Trophoblast cell (in vitro differentiated cells and primary cell): Measurements from ENCODE around the gene CASP5.

Experiments
- DNase-seq, 2 donors: peaks; one replicate each; pipeline ENCODE4 v3.0.0-alpha.2; 2016
- H2AFZ ChIP-seq: 2 replicates; pipeline ENCODE4 v1.6.1; 2013; ENCODE audit warnings: low read length, moderate library complexity, mild to moderate bottlenecking; ENCODE audit not compliant: insufficient read depth, poor library complexity
- H2AK5ac ChIP-seq: 2 replicates; pipeline ENCODE4 v1.6.1; 2013; ENCODE audit warnings: mild to moderate bottlenecking, low read length
- H2BK120ac ChIP-seq: 2 replicates; pipeline ENCODE4 v1.6.1; 2013; ENCODE audit warnings: low read length, mild to moderate bottlenecking, moderate library complexity; ENCODE audit not compliant: insufficient read depth, poor library complexity
- H2BK12ac ChIP-seq: 2 replicates; pipeline ENCODE4 v1.6.1; 2013; ENCODE audit warnings: mild to moderate bottlenecking, low read length, moderate library complexity
- H2BK5ac ChIP-seq: 2 replicates; pipeline ENCODE4 v1.6.1; 2013; ENCODE audit warnings: low read length, low read depth, moderate library complexity, mild to moderate bottlenecking; ENCODE audit not compliant: poor library complexity
- H3K14ac ChIP-seq: 2 replicates; pipeline ENCODE4 v1.6.1; 2013; ENCODE audit warnings: mild to moderate bottlenecking, low read length
- H3K18ac ChIP-seq: 2 replicates; pipeline ENCODE4 v1.6.1; 2013; ENCODE audit warnings: mild to moderate bottlenecking, low read length
- H3K23ac ChIP-seq: 2 replicates; pipeline ENCODE4 v1.6.1; 2013; ENCODE audit warnings: low read length
- H3K27ac ChIP-seq: 2 replicates; pipeline ENCODE4 v1.5.1; 2013; ENCODE audit warnings: low read depth, mild to moderate bottlenecking, inconsistent platforms, low read length, moderate library complexity
- H3K27me3 ChIP-seq: 2 replicates; pipeline ENCODE4 v1.6.1; 2013; ENCODE audit warnings: inconsistent platforms, mild to moderate bottlenecking, low read length, moderate library complexity; ENCODE audit not compliant: insufficient read depth
- H3K36me3 ChIP-seq, 2 experiments: 1 replicate in 1 of 2; 2 replicates in 1 of 2; pipeline ENCODE4 v1.6.1; 2013; ENCODE audit warnings: low read length in 2 of 2, mild to moderate bottlenecking in 2 of 2, moderate library complexity in 1 of 2; ENCODE audit not compliant: insufficient read depth in 2 of 2, control insufficient read depth in 1 of 2
- H3K4ac ChIP-seq: 2 replicates; pipeline ENCODE4 v1.6.1; 2013; ENCODE audit warnings: low read depth, mild to moderate bottlenecking, low read length, moderate library complexity
- H3K4me1 ChIP-seq, 2 experiments: 1 replicate in 1 of 2; 2 replicates in 1 of 2; pipeline ENCODE4 v1.6.1; 2013; ENCODE audit warnings: low read length in 2 of 2, mild to moderate bottlenecking in 2 of 2, moderate library complexity in 1 of 2; ENCODE audit not compliant: insufficient read depth in 2 of 2, control insufficient read depth in 1 of 2
- H3K4me2 ChIP-seq: 2 replicates; pipeline ENCODE4 v1.6.1; 2013; ENCODE audit warnings: inconsistent platforms, mild to moderate bottlenecking, low read length, moderate library complexity
- H3K4me3 ChIP-seq: 2 replicates; pipeline ENCODE4 v1.5.1; 2013; ENCODE audit warnings: mild to moderate bottlenecking, low read depth, low read length, inconsistent platforms
- H3K79me1 ChIP-seq: one replicate; pipeline ENCODE4 v1.6.1; 2013; ENCODE audit warnings: low read length
- H3K79me2 ChIP-seq: 2 replicates; pipeline ENCODE4 v1.6.1; 2013; ENCODE audit warnings: low read length, mild to moderate bottlenecking; ENCODE audit not compliant: control insufficient read depth, insufficient read depth, poor library complexity
- H3K9ac ChIP-seq: 2 replicates; pipeline ENCODE4 v1.6.1; 2013; ENCODE audit warnings: mild to moderate bottlenecking, low read length
- H3K9me3 ChIP-seq: 2 replicates; pipeline ENCODE4 v1.6.1; 2013; ENCODE audit warnings: low read depth, mild to moderate bottlenecking, control low read depth, inconsistent platforms, low read length; ENCODE audit not compliant: insufficient read depth
- H4K12ac ChIP-seq: 2 replicates; pipeline ENCODE4 v1.6.1; 2013; ENCODE audit warnings: low read depth, mild to moderate bottlenecking, low read length, moderate library complexity
- H4K8ac ChIP-seq: 2 replicates; pipeline ENCODE4 v1.6.1; 2013; ENCODE audit warnings: low read depth, mild to moderate bottlenecking, low read length, moderate library complexity
- H4K91ac ChIP-seq: one replicate; pipeline ENCODE4 v1.6.1; 2013; ENCODE audit warnings: low read depth, mild to moderate bottlenecking, low read length, moderate library complexity
- WGBS: extraction: QIAGEN DNeasy Blood & Tissue Kit; methylation state at CpG from one replicate; pipeline ENCODE4 v1.1.7; 2013; ENCODE audit warnings: missing lambda C conversion rate; ENCODE audit not compliant: insufficient read length, insufficient coverage; ENCODE audit errors: extremely low coverage; 5-methylcytosine and 5-hydroxymethylcytosine counted together

The CASP5 gene

DNA sequence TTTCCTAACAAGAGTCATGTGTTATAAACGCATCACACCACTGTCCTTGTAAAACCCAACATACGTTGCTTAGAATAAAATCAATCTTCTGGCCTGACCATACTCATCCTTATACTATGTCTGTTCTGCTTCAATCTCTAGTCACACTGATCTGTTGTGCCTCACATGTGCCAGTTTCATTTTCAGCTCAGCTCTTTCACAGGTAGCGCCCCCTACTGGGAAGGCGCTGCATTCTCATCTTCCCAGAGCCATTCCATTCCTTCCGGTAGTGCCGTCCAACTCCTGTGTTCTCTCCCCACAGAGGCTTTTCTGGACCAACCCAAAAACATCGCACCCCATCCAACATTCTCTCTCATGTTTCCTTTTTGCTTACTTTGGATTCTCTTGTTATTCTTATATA, 22.2 kb downstream of the CASP5 start:
- Histone ChIP-seq H2AFZ (no peak overlapping the region), H3K36me3 (no peaks in the 10 kb centered on the region), H2BK12ac (no peak overlapping the region), H4K8ac (no peak overlapping the region), H3K4me1 (no peaks in the 10 kb centered on the region), H3K18ac (no peak overlapping the region), H3K9ac (no peak overlapping the region), H3K23ac (no peak overlapping the region), H4K12ac (no peak overlapping the region), H3K27me3 (no peaks in the 10 kb centered on the region), H3K9me3 (no peaks in the 10 kb centered on the region), H3K79me1 (no peaks in the 10 kb centered on the region), H2BK5ac (no peak overlapping the region), H3K4ac (no peak overlapping the region), H4K91ac (no peak overlapping the region), H3K4me3 (no peak overlapping the region), H3K4me2 (no peak overlapping the region), H2BK120ac (no peak overlapping the region), H2AK5ac (no peak overlapping the region), H3K27ac (no peak overlapping the region), H3K14ac (no peak overlapping the region), H3K79me2 (no peaks in the 10 kb centered on the region)
- WGBS: no CpG with 5 or more reads among the region's 7 CpGs
- peak; percentile 17 to 49 for DNase-seq

DNA sequence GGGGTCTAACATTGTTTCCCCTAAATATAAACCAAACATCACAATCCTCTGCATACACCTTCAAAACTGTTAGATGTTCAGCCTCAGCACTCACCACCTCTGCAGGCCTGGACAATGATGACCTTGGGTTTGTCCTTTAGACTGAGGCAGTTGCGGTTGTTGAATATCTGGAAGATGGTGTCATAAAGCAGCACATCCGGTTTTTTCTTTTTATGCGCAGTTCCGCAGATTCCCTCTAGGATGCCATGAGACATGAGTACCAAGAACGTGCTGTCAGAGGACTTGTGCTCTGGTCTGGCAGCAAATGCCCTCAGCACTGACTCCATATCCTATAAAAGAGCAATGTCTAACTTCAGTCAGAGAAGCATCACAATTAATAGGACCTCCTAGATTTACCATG, 22.8 kb downstream of the CASP5 start:
- H3K14ac ChIP-seq: no peak overlapping the region
- no peak overlapping the region for H2AK5ac ChIP-seq
- no peak overlapping the region for H3K4ac ChIP-seq
- no peaks in the 10 kb centered on the region for H3K27me3 ChIP-seq
- no peak overlapping the region for H3K27ac ChIP-seq
- no peaks in the 10 kb centered on the region for H3K79me2 ChIP-seq
- no peaks in the 10 kb centered on the region for H3K9me3 ChIP-seq
- no peaks in the 10 kb centered on the region for H3K79me1 ChIP-seq
- H2BK120ac ChIP-seq: no peak overlapping the region
- H3K36me3 ChIP-seq: no peaks in the 10 kb centered on the region
- WGBS: no CpG with 5 or more reads among the region's 5 CpGs
- no peak overlapping the region for H2BK5ac ChIP-seq
- no peaks in the 10 kb centered on the region for H3K4me1 ChIP-seq
- no peak overlapping the region for H2BK12ac ChIP-seq
- H3K18ac ChIP-seq: no peak overlapping the region
- no peak overlapping the region for H4K8ac ChIP-seq
- H3K4me3 ChIP-seq: no peak overlapping the region
- no peak overlapping the region for H3K9ac ChIP-seq
- H3K4me2 ChIP-seq: no peak overlapping the region
- DNase-seq: peak; percentile 49 to 71
- H4K91ac ChIP-seq: no peak overlapping the region
- H4K12ac ChIP-seq: no peak overlapping the region
- no peak overlapping the region for H3K23ac ChIP-seq
- H2AFZ ChIP-seq: no peak overlapping the region

DNA sequence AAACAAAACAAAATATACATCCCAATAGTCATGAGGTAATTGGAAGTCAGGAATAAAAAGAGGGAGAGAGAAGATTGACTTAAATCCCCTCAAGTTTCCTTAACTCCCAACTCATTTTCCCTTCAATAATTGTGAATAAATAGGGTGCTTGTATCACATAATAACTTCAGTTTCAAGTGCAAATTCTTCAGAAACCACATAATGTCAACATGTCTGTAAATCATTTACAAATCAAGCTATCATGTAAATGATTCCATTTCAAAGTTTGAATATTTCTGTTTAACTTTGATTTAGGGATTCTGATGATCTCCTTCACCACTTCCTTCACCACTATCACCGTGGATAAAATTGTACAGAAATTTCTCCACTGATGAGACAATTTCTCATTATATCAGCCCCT, 23.2 kb downstream of the CASP5 start:
- no peaks in the 10 kb centered on the region for H3K36me3 ChIP-seq
- no peak overlapping the region for H3K4me2 ChIP-seq
- H3K27ac ChIP-seq: no peak overlapping the region
- H2AFZ ChIP-seq: no peak overlapping the region
- DNase-seq: no peak
- H3K18ac ChIP-seq: no peak overlapping the region
- H3K4ac ChIP-seq: no peak overlapping the region
- no peak overlapping the region for H2BK12ac ChIP-seq
- no peak overlapping the region for H3K23ac ChIP-seq
- H3K4me3 ChIP-seq: no peak overlapping the region
- no peak overlapping the region for H2BK5ac ChIP-seq
- no CpG with 5 or more reads among the region's 1 CpG for WGBS
- H3K9ac ChIP-seq: no peak overlapping the region
- no peak overlapping the region for H3K14ac ChIP-seq
- no peak overlapping the region for H2BK120ac ChIP-seq
- H2AK5ac ChIP-seq: no peak overlapping the region
- H3K79me1 ChIP-seq: no peaks in the 10 kb centered on the region
- H3K4me1 ChIP-seq: no peaks in the 10 kb centered on the region
- H4K91ac ChIP-seq: no peak overlapping the region
- H3K79me2 ChIP-seq: no peaks in the 10 kb centered on the region
- no peak overlapping the region for H4K8ac ChIP-seq
- peaks cover 2% of the 10 kb centered on the region for H3K9me3 ChIP-seq
- no peaks in the 10 kb centered on the region for H3K27me3 ChIP-seq
- H4K12ac ChIP-seq: no peak overlapping the region

DNA sequence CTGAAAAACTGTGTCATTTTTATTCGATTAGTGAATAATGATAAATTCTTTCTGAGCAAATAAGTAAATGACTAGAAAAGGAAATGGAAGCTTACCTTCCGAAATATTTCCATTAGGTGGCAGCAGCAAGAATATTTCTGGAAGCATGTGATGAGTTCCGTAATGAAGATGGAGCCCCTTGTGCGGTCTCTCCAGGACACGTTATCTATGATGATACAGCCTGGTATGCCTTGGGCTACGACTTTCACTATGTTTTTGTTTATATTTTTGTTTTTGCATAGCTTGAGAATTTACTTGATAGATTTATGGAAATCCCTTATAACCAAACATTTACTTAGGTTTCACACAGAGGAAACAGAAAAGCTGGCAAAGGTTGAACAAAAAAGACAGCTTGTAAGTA, 25.7 kb downstream of the CASP5 start:
- Histone ChIP-seq H4K8ac (no peak overlapping the region), H2AFZ (no peak overlapping the region), H3K4me3 (no peak overlapping the region), H3K36me3 (no peaks in the 10 kb centered on the region), H3K27me3 (no peaks in the 10 kb centered on the region), H3K79me2 (no peaks in the 10 kb centered on the region), H3K9ac (no peak overlapping the region), H3K4me1 (no peaks in the 10 kb centered on the region), H3K4me2 (no peak overlapping the region), H4K91ac (no peak overlapping the region), H3K23ac (no peak overlapping the region), H3K4ac (no peak overlapping the region), H4K12ac (no peak overlapping the region), H2BK12ac (no peak overlapping the region), H3K14ac (no peak overlapping the region), H2BK5ac (no peak overlapping the region), H3K18ac (no peak overlapping the region), H3K9me3 (peaks cover 2% of the 10 kb centered on the region), H3K79me1 (no peaks in the 10 kb centered on the region), H2BK120ac (no peak overlapping the region), H2AK5ac (no peak overlapping the region), H3K27ac (no peak overlapping the region)
- WGBS: no CpG with 5 or more reads among the region's 6 CpGs
- peak in 1 of 2 donors; percentile 17 for DNase-seq
